Keratinocyte (primary cell): ENCODE measurements around the gene ZNF333. TPM values are rescaled to one million over a fixed set of nuclear protein-coding genes. Genes with fewer than 3 reads are reported as not detected.

Experiments used
- DNase-seq: peaks from one replicate; pipeline ENCODE4 v3.0.0-alpha.2; 2011; ENCODE audit warnings: low read depth, missing footprints, low spot score
- FAIRE-seq: peaks from 2 replicates; lab custom pipeline; 2011; peaks lifted over from hg19 to GRCh38; lab: Jason Lieb, UNC
- H2AFZ ChIP-seq: 2 replicates; pipeline ENCODE4 v1.6.0; 2012; ENCODE audit warnings: low read length, control low read depth, inconsistent platforms; ENCODE audit not compliant: control insufficient read depth
- H3K27ac ChIP-seq: 2 replicates; pipeline ENCODE4 v1.5.1; 2011; ENCODE audit warnings: low read length; ENCODE audit not compliant: control insufficient read depth, insufficient read depth
- H3K27me3 ChIP-seq: 3 replicates; pipeline ENCODE4 v1.6.0; 2011; ENCODE audit warnings: low read length; ENCODE audit not compliant: control insufficient read depth, insufficient read depth; ENCODE audit errors: extremely low read depth
- H3K36me3 ChIP-seq, 2 experiments: 2 replicates in 1 of 2; 3 replicates in 1 of 2; pipeline ENCODE4 v1.5.1; 2011; ENCODE audit warnings: low read length in 2 of 2, mild to moderate bottlenecking in 1 of 2; ENCODE audit not compliant: control insufficient read depth in 2 of 2, insufficient read depth in 2 of 2; ENCODE audit errors: extremely low read depth in 1 of 2
- H3K4me1 ChIP-seq: 3 replicates; pipeline ENCODE4 v1.5.1; 2011; ENCODE audit warnings: low read length; ENCODE audit not compliant: control insufficient read depth, insufficient read depth; ENCODE audit errors: extremely low read depth
- H3K4me2 ChIP-seq: 3 replicates; pipeline ENCODE4 v1.6.0; 2011; ENCODE audit warnings: low read depth, low read length; ENCODE audit not compliant: control insufficient read depth, insufficient read depth; ENCODE audit errors: extremely low read depth
- H3K4me3 ChIP-seq, 3 experiments: fragments of 200-600 bp in 1 of 3; sonication (generic) in 1 of 3; 2 replicates in 2 of 3; 3 replicates in 1 of 3; pipeline ENCODE4 v1.5.1; 2011 to 2016; ENCODE audit warnings: low read length in 3 of 3, mild to moderate bottlenecking in 3 of 3, control low read depth in 2 of 3, inconsistent platforms in 1 of 3, low read depth in 1 of 3, mixed read lengths in 1 of 3, mixed run types in 1 of 3, moderate library complexity in 1 of 3; ENCODE audit not compliant: control insufficient read depth in 2 of 3, insufficient read depth in 2 of 3; ENCODE audit errors: extremely low read depth in 1 of 3
- H3K79me2 ChIP-seq: 2 replicates; pipeline ENCODE4 v1.6.0; 2012; ENCODE audit warnings: low read length; ENCODE audit not compliant: control insufficient read depth, insufficient read depth
- H3K9ac ChIP-seq: 3 replicates; pipeline ENCODE4 v1.6.0; 2011; ENCODE audit warnings: low read length; ENCODE audit not compliant: control insufficient read depth, insufficient read depth; ENCODE audit errors: extremely low read depth
- H3K9me1 ChIP-seq: 3 replicates; pipeline ENCODE4 v1.6.0; 2011; ENCODE audit warnings: low read length; ENCODE audit not compliant: control insufficient read depth, insufficient read depth; ENCODE audit errors: extremely low read depth
- H3K9me3 ChIP-seq: 2 replicates; pipeline ENCODE4 v1.5.1; 2012; ENCODE audit warnings: low read depth, low read length; ENCODE audit not compliant: control insufficient read depth
- H4K20me1 ChIP-seq: 3 replicates; pipeline ENCODE4 v1.6.0; 2011; ENCODE audit warnings: low read length; ENCODE audit not compliant: control insufficient read depth, insufficient read depth; ENCODE audit errors: extremely low read depth
- EZH2 ChIP-seq: IDR thresholded peaks from one replicate; pipeline ENCODE4 v1.6.1; 2012; ENCODE audit warnings: inconsistent platforms, mild to moderate bottlenecking, low read length, moderate library complexity
- dilution Hi-C: fragments of 300-500 bp; cut with MboI; formaldehyde crosslinking; loops from one replicate; pipeline ENCODE4 v1.7.0; 2020; ENCODE audit warnings: low sequenced_read_pairs; ENCODE audit not compliant: extremely low pct_ligation_motif_present
- polyA plus RNA-seq, 5 experiments: library from polyadenylated mRNA; depleted of rRNA in 3 of 5; stranded (reverse) in 3 of 5; stranded (forward) in 1 of 5; unstranded in 1 of 5; fragments of >200 nt; gene quantifications; 1 replicate in 1 of 5; 2 replicates in 3 of 5; 3 replicates in 1 of 5; pipeline versions ENCODE4 v1.2.1 to v1.2.3, GENCODE V29; 2011 to 2012; ENCODE audit warnings: missing spikeins in 2 of 5, low read depth in 1 of 5, low replicate concordance in 1 of 5
- TF ChIP-seq, protein P1 (sequence below), 3 experiments: IDR thresholded peaks in 1 of 3; conservative IDR thresholded peaks in 1 of 3; optimal IDR thresholded peaks in 1 of 3; 2 replicates in 2 of 3; 3 replicates in 1 of 3; pipeline versions ENCODE3 to v1.5.1; 2011; ENCODE audit warnings: low read length in 3 of 3, mild to moderate bottlenecking in 3 of 3, moderate library complexity in 2 of 3, control low read depth in 1 of 3, inconsistent platforms in 1 of 3; ENCODE audit not compliant: insufficient read depth in 2 of 3; ENCODE audit errors: extremely low read depth in 1 of 3

Gene ZNF333
- polyA plus RNA-seq, 1 donor (not counting 4 experiments of a cell fraction or from before 2014, with no cell fraction given) = 3.6 TPM

DNA sequence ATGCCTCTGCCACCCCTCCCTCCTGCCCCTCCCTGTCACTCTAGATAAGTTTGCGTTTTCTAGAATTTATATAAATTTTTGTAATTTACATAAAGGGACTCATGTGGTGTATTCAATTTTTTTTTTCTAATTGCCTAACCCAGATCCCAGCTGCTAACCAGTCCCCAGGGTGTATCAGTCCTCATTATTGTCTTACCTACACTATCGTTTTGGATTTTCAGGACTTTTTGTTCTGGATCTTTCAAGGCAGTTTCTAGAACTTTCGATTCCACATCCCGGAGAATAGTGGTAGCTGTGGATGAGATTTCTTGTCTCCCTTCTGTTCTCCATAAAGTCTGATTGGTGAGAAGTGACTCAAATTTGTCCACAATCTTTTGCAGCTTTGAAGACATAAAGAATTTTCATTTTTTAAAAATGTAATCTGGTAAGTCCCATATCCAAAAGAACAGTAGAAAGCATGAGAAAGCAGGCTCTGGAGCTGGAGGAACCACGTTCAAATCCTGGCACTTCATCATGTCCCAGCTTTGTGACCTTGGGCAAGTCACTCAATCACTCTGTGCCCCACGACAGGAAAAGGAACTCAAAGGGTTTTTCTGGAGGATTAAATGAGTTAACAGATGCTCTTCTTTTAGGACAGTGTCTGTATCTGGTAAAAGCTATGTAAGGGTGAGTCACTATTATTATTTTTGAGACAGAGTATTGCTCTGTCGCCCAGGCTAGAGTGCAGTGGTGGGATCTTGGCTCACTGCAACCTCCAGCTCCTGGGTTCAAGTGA lies 34.9 kb upstream of the ZNF333 start:
- FAIRE-seq (no peak), DNase-seq (no peak)
- Histone ChIP-seq H3K79me2 (no peaks in the 10 kb centered on the region), H3K9me3 (no peaks in the 10 kb centered on the region), H3K9ac (no peak overlapping the region), H3K27ac (no peak overlapping the region), H2AFZ (no peak overlapping the region), H3K4me3 (no peak overlapping the region), H3K36me3 (no peaks in the 10 kb centered on the region), H3K27me3 (no peaks in the 10 kb centered on the region), H4K20me1 (no peaks in the 10 kb centered on the region), H3K4me2 (no peak overlapping the region), H3K9me1 (no peaks in the 10 kb centered on the region), H3K4me1 (no peaks in the 10 kb centered on the region)
- dilution Hi-C loops = no loop called here
- TF ChIP-seq, protein P1, sequence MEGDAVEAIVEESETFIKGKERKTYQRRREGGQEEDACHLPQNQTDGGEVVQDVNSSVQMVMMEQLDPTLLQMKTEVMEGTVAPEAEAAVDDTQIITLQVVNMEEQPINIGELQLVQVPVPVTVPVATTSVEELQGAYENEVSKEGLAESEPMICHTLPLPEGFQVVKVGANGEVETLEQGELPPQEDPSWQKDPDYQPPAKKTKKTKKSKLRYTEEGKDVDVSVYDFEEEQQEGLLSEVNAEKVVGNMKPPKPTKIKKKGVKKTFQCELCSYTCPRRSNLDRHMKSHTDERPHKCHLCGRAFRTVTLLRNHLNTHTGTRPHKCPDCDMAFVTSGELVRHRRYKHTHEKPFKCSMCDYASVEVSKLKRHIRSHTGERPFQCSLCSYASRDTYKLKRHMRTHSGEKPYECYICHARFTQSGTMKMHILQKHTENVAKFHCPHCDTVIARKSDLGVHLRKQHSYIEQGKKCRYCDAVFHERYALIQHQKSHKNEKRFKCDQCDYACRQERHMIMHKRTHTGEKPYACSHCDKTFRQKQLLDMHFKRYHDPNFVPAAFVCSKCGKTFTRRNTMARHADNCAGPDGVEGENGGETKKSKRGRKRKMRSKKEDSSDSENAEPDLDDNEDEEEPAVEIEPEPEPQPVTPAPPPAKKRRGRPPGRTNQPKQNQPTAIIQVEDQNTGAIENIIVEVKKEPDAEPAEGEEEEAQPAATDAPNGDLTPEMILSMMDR (optimal IDR thresholded peaks at IDR 0.05 in 1 of 3, IDR thresholded peaks at IDR 0.05 in 1 of 3, conservative IDR thresholded peaks at IDR 0.05 in 1 of 3; ENCODE audit: extremely low read depth in 1 of 3, insufficient read depth in 2 of 3, low read length in 3 of 3) = no peak
- no peak for TF ChIP-seq EZH2

DNA sequence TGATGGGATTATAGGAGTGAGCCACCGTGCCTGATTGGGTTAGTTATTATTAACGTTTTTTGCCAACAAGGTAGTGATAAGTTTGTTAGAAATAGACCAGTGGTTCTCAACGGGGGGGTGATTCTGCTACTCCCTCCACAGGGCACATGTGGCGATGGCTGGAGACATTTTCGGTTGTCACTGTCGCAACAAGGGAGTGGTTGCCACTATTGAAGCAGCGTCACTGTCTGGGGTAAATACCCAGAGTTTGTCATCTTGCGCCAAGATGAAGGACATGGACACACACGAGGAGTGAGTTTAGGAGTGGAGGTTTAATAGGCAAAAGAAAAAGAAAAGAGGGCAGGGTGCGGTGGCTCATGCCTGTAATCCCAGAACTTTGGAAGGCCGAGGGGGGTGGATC lies 34.1 kb upstream of the ZNF333 start:
- no peaks in the 10 kb centered on the region for H4K20me1 ChIP-seq
- H2AFZ ChIP-seq = no peak overlapping the region
- no peak for FAIRE-seq
- H3K4me3 ChIP-seq = no peak overlapping the region
- H3K79me2 ChIP-seq = no peaks in the 10 kb centered on the region
- H3K9me3 ChIP-seq = no peaks in the 10 kb centered on the region
- no peak for TF ChIP-seq EZH2
- TF ChIP-seq, protein P1 (optimal IDR thresholded peaks at IDR 0.05 in 1 of 3, IDR thresholded peaks at IDR 0.05 in 1 of 3, conservative IDR thresholded peaks at IDR 0.05 in 1 of 3; ENCODE audit: extremely low read depth in 1 of 3, insufficient read depth in 2 of 3, low read length in 3 of 3) = no peak
- no peak overlapping the region for H3K27ac ChIP-seq
- H3K27me3 ChIP-seq = no peaks in the 10 kb centered on the region
- DNase-seq = no peak
- no peak overlapping the region for H3K9ac ChIP-seq
- H3K4me2 ChIP-seq = no peak overlapping the region
- no peaks in the 10 kb centered on the region for H3K4me1 ChIP-seq
- dilution Hi-C loops = no loop called here
- H3K9me1 ChIP-seq = no peaks in the 10 kb centered on the region
- H3K36me3 ChIP-seq = no peaks in the 10 kb centered on the region
